RKO (cell line): ENCODE data around the gene CREBZF.
"Not testable (repeated sequence)": the region's sequence is repeated elsewhere in the genome, so short reads cannot be mapped to it uniquely, and the experiment has no call there.

Experiments used
- DNase-seq: peaks from one replicate; pipeline ENCODE4 v3.0.0-alpha.2; 2016; ENCODE audit warnings: low spot score

Gene CREBZF

GRCh38 chr11:85670949-85671663 lies 6.2 kb upstream of the CREBZF start:
- not testable (repeated sequence) for DNase-seq

GRCh38 chr11:85668157-85668556 lies 3.2 kb upstream of the CREBZF start:
- DNase-seq, result no peak

- DNase-seq, result no peak
Measured at GRCh38 chr11:85666687-85667086, 1.8 kb upstream of the CREBZF start.

DNA sequence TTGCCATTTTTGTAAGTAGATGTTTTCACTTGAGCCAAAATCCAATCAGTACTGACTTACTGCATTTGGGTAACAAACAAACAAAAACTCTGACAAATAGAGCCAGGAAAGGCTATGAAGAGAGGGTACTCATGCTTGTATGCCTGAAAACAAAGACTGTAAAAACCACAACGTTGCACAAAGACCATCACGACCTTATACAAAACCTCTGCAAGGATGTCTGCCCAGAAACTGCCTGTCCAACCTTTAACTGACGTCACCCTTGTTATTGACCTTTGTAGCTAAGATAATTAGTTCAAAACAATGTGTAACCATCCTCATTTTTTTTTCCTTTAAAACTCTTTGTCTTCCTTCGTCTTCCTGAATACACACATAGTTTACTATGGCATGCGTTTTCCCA lies 804 bp upstream of the CREBZF start:
- DNase-seq, result no peak

DNA sequence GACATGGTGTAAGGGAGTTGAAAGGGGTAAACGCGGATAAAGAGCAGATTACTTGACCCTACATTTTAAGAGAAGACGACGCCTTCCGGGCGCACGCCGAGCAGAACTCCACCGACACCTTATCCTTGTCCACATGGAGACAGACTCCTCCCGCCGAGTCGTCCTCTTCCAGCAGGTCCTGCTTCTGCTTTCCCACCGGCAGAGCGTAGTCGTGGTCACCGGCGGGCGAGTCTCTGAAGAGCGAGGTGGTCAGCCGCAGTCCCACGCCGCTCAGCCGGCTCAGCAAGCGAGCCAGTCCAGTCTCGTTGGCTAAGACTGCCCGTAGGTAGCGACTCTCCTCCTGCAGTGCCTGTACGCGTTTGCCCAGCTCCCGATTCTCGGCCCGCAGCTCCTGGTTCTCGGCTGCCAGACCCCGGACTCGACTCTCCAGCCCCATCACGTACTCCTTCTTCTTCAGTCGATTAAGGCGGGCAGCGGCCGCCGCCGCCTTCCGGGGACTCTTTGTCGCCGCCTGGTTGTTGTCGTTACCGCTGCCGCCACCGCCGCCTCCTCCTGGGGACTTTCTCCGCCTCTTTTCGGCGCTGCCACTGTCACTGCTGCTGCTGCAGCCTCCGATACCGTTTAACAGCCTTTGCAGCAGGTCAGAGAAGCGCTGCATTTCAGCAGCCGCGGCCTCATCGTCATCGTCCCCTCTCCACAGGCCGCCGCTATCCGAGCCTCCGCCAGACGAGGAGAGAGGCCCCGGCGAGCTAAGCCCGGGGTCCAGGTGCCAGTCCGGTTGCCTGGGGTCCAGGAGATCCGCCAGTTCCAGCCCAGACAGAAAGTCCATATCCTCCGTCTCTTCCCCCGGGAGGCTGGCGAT lies 945 bp downstream of the CREBZF start:
- peak; percentile 68 for DNase-seq

- peak; percentile 58 for DNase-seq
Measured at GRCh38 chr11:85663080-85663752, 1.7 kb downstream of the CREBZF start.

DNA sequence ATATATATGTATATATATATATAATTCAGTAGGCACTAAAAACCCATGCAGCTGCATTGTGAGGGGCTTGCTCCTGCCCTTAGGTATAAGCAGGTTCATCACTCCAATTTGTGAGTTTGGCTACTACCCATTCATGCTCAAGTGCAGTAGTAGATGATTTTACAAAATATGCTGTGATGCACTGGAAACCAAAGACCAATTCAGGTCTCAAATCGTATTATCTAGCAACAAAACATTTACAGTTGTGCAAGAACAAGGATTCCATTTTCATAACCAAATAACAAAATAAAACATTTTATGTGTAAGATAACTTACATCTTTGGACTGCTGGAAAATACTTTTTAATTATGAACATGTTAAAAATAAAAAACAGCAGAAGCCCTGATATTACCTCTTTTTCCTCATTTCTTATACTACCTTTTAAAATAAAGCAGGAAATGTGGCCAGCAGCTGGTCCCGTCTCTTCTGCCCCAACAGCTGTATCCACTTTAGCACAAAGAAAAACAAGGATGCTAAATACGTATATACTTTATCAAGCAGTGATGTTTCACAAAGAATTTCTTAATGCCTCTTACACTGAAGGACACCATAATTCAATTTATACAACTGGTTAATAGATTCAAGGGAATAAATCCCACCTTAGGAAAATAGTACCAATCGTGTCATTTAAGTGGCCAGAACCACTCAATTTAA lies 2.8 kb downstream of the CREBZF start:
- DNase-seq, result peak; percentile 49

DNA sequence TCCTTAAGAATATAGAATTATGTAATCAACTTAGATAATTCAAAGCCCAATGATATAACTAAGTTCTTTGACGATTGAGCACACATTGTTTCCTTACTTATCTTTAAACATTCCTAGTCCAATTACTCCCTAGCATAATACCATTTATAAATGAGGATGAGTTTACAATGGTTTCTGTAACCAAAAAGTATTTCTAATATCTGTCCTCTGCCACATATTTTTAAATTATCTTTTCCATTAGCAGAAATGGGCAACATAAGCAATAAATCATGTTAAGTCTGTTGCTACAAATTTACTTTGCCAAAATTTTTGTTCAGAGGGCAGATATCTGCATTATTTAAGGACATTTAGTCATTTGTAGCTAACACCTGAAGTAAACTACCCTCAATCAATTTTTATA lies 6.7 kb downstream of the CREBZF start:
- no peak for DNase-seq

- no peak for DNase-seq
Measured at GRCh38 chr11:85656777-85657176, 8.2 kb downstream of the CREBZF start.

GRCh38 chr11:85654343-85654742 lies 10.6 kb downstream of the CREBZF start:
- DNase-seq, result not testable (repeated sequence)

DNA sequence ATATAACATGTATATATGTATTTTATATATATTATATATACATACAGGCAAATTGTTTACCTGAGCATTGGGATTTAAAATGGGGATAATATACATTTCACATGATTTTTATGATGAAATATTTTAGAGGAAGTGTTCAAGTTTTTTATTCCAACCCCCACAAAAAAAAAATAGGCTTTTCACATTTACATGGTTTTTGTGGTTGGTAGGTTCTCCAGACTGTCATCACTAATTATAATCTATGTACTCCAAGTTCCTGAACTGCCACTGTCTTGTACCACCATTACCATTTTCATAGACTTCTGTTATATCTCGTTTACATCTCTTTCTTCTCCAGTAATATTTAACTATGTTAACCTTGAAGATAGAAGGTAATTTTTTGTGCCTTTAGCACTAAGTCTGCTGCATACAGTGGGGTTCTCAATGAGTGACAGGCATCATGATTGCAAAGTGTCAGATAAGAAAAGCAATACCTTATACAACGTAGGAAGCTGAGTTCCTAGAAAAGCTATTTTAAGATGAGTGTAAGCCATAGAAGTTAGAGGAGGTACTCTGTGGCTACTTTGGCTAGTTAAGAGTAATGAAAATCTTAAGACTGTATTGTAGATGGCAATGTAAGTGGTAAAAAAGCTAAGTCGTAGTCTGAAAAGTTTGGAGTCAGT lies 12.0 kb downstream of the CREBZF start:
- no peak for DNase-seq

DNA sequence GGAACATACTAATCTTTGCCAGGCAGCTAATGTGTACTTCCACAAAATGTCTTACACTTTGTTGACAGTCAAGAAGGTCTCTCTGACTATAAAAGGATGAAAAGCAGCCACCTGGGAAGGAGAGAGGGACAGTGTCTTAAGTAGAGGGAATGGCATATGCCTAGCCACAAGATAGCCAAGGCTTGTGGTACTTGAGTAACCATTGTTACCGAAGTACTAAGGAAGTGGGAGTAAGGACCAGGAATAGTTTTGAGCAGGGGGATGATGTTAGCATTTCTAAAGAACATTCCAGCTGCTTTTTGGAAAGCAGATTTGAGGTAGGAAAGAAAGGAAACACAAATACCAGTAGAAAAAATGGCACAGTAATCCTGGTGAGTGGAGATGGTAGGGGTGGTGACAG lies 13.8 kb downstream of the CREBZF start:
- no peak for DNase-seq

DNA sequence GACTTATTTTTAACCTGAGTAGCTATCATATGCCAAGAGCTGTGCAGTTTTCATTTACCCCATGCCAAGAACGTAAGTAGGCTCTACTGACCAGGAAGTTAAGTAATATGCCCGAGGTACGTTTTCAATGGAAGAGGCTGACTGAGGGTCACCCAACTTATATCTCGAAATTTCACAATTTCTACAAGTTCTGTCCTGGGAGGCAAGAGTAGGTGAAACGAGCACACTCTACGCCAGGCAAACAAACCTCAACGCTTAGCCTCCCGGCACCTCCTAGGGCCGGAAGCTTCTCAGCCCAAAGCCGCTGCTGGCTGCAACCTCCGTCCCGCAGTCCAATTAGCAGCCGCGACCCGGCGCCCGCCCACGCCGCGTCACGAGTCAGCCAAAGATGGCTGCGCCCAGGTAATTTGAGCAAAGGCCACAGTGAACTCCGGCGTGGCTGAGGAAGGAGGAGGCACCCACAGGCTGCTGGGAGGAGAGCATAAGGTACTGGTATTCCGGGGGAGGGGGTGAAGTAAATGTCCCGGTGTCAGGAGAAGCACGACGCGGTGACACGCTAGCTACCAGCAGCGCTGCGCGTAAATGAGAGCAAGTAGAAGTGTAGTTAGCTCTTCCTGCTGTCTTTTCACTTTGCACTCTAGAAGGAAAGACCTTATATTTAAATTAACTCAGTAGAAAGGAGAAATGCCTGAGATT lies 17.2 kb downstream of the CREBZF start, which contains the start of gene TMEM126A:
Gene TMEM126A, plus strand, starts transcription at position 364 of the 696 bp plus-strand sequence. CDS start 2,289 bp downstream, outside the sequence.
- DNase-seq, result peak; percentile 88

DNA sequence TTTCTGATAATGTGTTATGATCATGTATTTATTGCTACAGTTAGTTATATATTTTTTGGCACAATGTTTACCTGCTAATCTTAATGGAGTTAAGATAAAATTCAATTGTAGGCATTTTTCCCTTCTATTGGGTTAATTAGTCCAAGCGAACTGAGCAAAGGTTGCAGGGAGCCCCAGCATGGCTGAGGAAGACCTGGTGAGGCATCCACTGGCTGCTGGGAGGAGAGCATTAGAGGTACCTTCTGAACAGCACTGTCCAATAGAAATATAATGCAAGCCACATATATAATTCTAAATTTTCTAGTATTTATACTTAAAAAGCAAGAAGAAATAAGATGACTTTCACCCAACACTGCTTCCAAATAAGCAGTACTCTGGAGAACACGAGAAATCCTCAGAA lies 17.9 kb downstream of the CREBZF start:
- no peak for DNase-seq

GRCh38 chr11:85643191-85643614 lies 21.7 kb downstream of the CREBZF start:
- DNase-seq, result no peak

DNA sequence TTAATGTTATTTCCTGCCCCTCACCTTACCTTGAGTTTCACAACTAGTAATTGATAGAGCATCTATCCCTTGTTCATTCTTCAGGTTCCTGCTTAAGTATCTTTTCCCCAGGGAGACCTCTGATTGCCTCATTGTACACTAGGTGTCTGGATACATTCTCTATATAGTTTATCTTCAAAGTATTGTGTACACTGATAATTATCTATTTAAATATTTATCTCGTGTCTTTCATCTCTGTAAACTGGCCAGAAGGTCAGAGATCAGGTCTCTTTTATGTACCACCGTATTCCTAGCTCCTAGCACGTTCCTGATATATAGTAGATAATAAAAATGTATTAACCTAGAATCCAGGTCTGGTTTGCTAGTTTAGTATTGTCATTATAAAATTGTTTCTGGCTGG lies 30.2 kb downstream of the CREBZF start:
- no peak for DNase-seq

- peak; percentile 35 for DNase-seq
Measured at GRCh38 chr11:85628771-85629341, 36.1 kb downstream of the CREBZF start.

GRCh38 chr11:85627998-85628770 lies 36.7 kb downstream of the CREBZF start, which contains the start of gene TMEM126B:
Gene TMEM126B (plus strand): TSS chr11:85628593. CDS start chr11:85628608, 15 bp downstream.
- DNase-seq, result peak; percentile 98

- DNase-seq, result peak; percentile 83
Measured at GRCh38 chr11:85627332-85627997, 37.5 kb downstream of the CREBZF start, which contains the start of gene DLG2. Gene DLG2 (minus strand): TSS chr11:85627344.
